ENCODE data around the gene GP9. TPM values are rescaled to one million over a fixed set of nuclear protein-coding genes. Genes with fewer than 3 reads are reported as not detected.

The GP9 gene
- total RNA-seq, 1 experiment from 2014 or later = not detected

GRCh38 chr3:129078510-129078909 lies 17.9 kb downstream of the GP9 start:
- Histone ChIP-seq H2BK12ac (ENCODE audit: insufficient read length, low read depth, low read length) (no peak overlapping the region), H4K8ac (replicated peaks; ENCODE audit: insufficient read length, low read depth, low read length) (no peak overlapping the region), H3K4me2 (ENCODE audit: insufficient read depth, insufficient read length, low read length) (no peak overlapping the region), H3K27me3 (ENCODE audit: insufficient read depth, low read length) (no peaks in the 10 kb centered on the region), H3T11ph (ENCODE audit: low read length) (no peak overlapping the region), H4K5ac (ENCODE audit: insufficient read length, low read depth, low read length) (no peak overlapping the region), H3K79me2 (ENCODE audit: insufficient read depth, low read length) (no peaks in the 10 kb centered on the region), H2AK5ac (ENCODE audit: insufficient read length, low read length) (no peak overlapping the region), H3K4ac (ENCODE audit: low read depth, low read length) (no peak overlapping the region), H3K27ac (ENCODE audit: insufficient read length, low read depth, low read length) (no peak overlapping the region), H3K9ac (ENCODE audit: extremely low read depth, insufficient read length, low read length) (no peak overlapping the region), H3K79me1 (ENCODE audit: insufficient read depth, low read depth, low read length, poor library complexity, severe bottlenecking) (no peaks in the 10 kb centered on the region), H3K4me1 (ENCODE audit: insufficient read depth, low read length) (no peaks in the 10 kb centered on the region), H3K14ac (ENCODE audit: insufficient read depth, low read length) (no peak overlapping the region), H3K56ac (ENCODE audit: insufficient read length, low read depth, low read length) (no peak overlapping the region), H3K23me2 (ENCODE audit: insufficient read length, low read depth, low read length, poor library complexity, severe bottlenecking) (no peaks in the 10 kb centered on the region), H2BK20ac (ENCODE audit: low read depth, low read length, poor library complexity, severe bottlenecking) (no peak overlapping the region), H3K18ac (ENCODE audit: insufficient read length, low read depth, low read length) (no peak overlapping the region), H3K9me3 (ENCODE audit: control insufficient read depth, low read depth, low read length) (no peaks in the 10 kb centered on the region), H2BK15ac (ENCODE audit: low read depth, low read length) (no peak overlapping the region), H4K20me1 (ENCODE audit: control insufficient read depth, insufficient read depth, insufficient read length) (no peaks in the 10 kb centered on the region), H2BK120ac (ENCODE audit: low read depth, low read length, poor library complexity, severe bottlenecking) (no peak overlapping the region), H2BK5ac (ENCODE audit: insufficient read length, low read length) (no peak overlapping the region), H4K91ac (ENCODE audit: insufficient read length, low read depth, low read length) (no peak overlapping the region), H3K23ac (ENCODE audit: insufficient read length, low read depth, low read length) (no peak overlapping the region), H2AFZ (ENCODE audit: low read length) (no peak overlapping the region)
- H3K27ac Mint-ChIP-seq = no peak overlapping the region
- no peaks in the 10 kb centered on the region; a peak in 1 of 5 replicates for H3K9me3 Mint-ChIP-seq
- no peaks in the 10 kb centered on the region for H3K36me3 Mint-ChIP-seq (ENCODE audit: insufficient read depth in 1 of 3, low read depth in 3 of 3)
- H3K27me3 Mint-ChIP-seq (ENCODE audit: low read depth) = peaks cover 8% of the 10 kb centered on the region
- no peaks in the 10 kb centered on the region for H3K4me1 Mint-ChIP-seq
- WGBS (ENCODE audit: extremely low coverage, insufficient read length, low lambda C conversion rate) = no CpG with 5 or more reads among the region's 8 CpGs
- no peak for TF ChIP-seq CTCF (conservative IDR thresholded peaks at IDR 0.05)
- H3K4me3 Mint-ChIP-seq = no peak overlapping the region
- no peak for DNase-seq

Data from H9 (cell line).